Urinary bladder (tissue), 2 donors: ENCODE data around the gene EPN2. TPM values are rescaled to one million over a fixed set of nuclear protein-coding genes. Genes with fewer than 3 reads are reported as not detected.
A peak's percentile ranks its signal among the peaks of the same experiment; 100 is the strongest.

ENCODE experiments used
- polyA plus RNA-seq: library from polyadenylated mRNA; stranded (reverse); fragments of 200-250 nt; gene quantifications from one replicate; pipeline ENCODE4 v1.2.3, GENCODE V29; 2013
- small RNA-seq: library from RNA; depleted of rRNA; stranded (forward); fragments of <200 nt; gene quantifications from one replicate; pipeline ENCODE3, GENCODE V24; 2014
- total RNA-seq: library from RNA; depleted of rRNA; stranded (reverse); fragments of >200 nt; gene quantifications from one replicate; pipeline ENCODE4 v1.2.3, GENCODE V29; 2014
- donor health status: healthy.

Gene EPN2
- total and polyA plus RNA-seq, 2 donors = 40.3 to 46.2 TPM

Small RNAs within 50 kb of the gene (small RNA-seq; reads per million reads assigned to genes)
- gene MIR1180 = 12.8 reads per million, percentile 94 among the genes with 10 or more reads in this experiment

Other genes starting within 250 kb of the EPN2 start
- gene FAM83G, start 232.6 kb upstream of the EPN2 start, total RNA-seq = 1.0 TPM
- 2.9 TPM for gene FAM83G, start 232.6 kb upstream of the EPN2 start, polyA plus RNA-seq
- gene GRAP, start 190.4 kb upstream of the EPN2 start, total RNA-seq = 4.5 TPM
- gene GRAP, start 190.4 kb upstream of the EPN2 start, polyA plus RNA-seq = 4.2 TPM
- gene GRAPL, start 109.8 kb upstream of the EPN2 start, total RNA-seq = 2.6 TPM
- gene GRAPL, start 109.8 kb upstream of the EPN2 start, polyA plus RNA-seq = 1.2 TPM
- 14.5 TPM for gene B9D1, start 125.4 kb downstream of the EPN2 start, total RNA-seq
- gene B9D1, start 125.4 kb downstream of the EPN2 start, polyA plus RNA-seq = 14.4 TPM
- 15.8 TPM for gene MAPK7, start 141.1 kb downstream of the EPN2 start, total RNA-seq
- 32.8 TPM for gene MAPK7, start 141.1 kb downstream of the EPN2 start, polyA plus RNA-seq
- gene MFAP4, start 149.8 kb downstream of the EPN2 start, total RNA-seq = 123 TPM
- gene MFAP4, start 149.8 kb downstream of the EPN2 start, polyA plus RNA-seq = 1,046 TPM
- 3.1 TPM for gene RNF112, start 173.9 kb downstream of the EPN2 start, total RNA-seq
- 17.4 TPM for gene RNF112, start 173.9 kb downstream of the EPN2 start, polyA plus RNA-seq